ENCODE data around the gene DHX40. TPM values are rescaled to one million over a fixed set of nuclear protein-coding genes. Genes with fewer than 3 reads are reported as not detected.

Gene DHX40
- total and polyA plus RNA-seq, 2 of the 13 experiments (the other 11 are each of a cell fraction or from before 2014, with no cell fraction given) = 22.2 to 37.0 TPM

GRCh38 chr17:59558039-59558438 lies 7.4 kb upstream of the DHX40 start:
- 21% methylated on average over 7 of the region's 7 CpGs for WGBS (ENCODE audit: low lambda C conversion rate)
- TF ChIP-seq ARID4A (CRISPR knock-in tag; IDR thresholded peaks at IDR 0.05; ENCODE audit: borderline replicate concordance) = 0 out of 2 replicates have a peak, but pooled peaks have one; percentile 18
- no peak for TF ChIP-seq ZNF709 (CRISPR knock-in tag; IDR thresholded peaks at IDR 0.05)
- TF ChIP-seq SALL2 (CRISPR knock-in tag; IDR thresholded peaks at IDR 0.05) = no peak
- no peak for TF ChIP-seq ZXDC (CRISPR knock-in tag; IDR thresholded peaks at IDR 0.05)
- TF ChIP-seq ZNF547 (CRISPR knock-in tag; IDR thresholded peaks at IDR 0.05) = no peak
- no peak for TF ChIP-seq CBX5 (CRISPR knock-in tag; IDR thresholded peaks at IDR 0.05; ENCODE audit: borderline replicate concordance)
- TF ChIP-seq PBX3 (CRISPR knock-in tag; IDR thresholded peaks at IDR 0.05; ENCODE audit: borderline replicate concordance) = no peak
- no peak for TF ChIP-seq AHDC1 (CRISPR knock-in tag; IDR thresholded peaks at IDR 0.05; ENCODE audit: borderline replicate concordance)
- TF ChIP-seq ZNF7 (CRISPR knock-in tag; IDR thresholded peaks at IDR 0.05) = peak; percentile 51; the same call in 1 of the 2 replicates
- H3K27ac ChIP-seq (ENCODE audit: extremely low read length, insufficient read depth, low read length) = no peak overlapping the region
- peaks cover 18% of the 10 kb centered on the region for H3K4me1 ChIP-seq (ENCODE audit: insufficient read depth, low read length)
- no peak overlapping the region for H3K4me3 ChIP-seq (replicated peaks in 1 of 3; ENCODE audit: insufficient read depth in 1 of 3, low read depth in 2 of 3, low read length in 3 of 3)
- no peak overlapping the region for H2AFZ ChIP-seq (ENCODE audit: low read length)
- no peak for DNase-seq (ENCODE audit: low spot score)
- in situ Hi-C loops (cut with HindIII; ENCODE audit: extremely low pct_ligation_motif_present, low pct_unique_long_range_greater_than_20kb) (no loop called here), intact Hi-C loops (cut with micrococcal nuclease; ENCODE audit: unreplicated experiment) (loop anchor here (2.0 kb wide), 2 partner anchors 37 to 247 kb away; no protein-coding TSS in a partner anchor)
- ATAC-seq = no peak
- H3K27me3 ChIP-seq (ENCODE audit: control insufficient read depth in 1 of 2, insufficient read depth in 2 of 2, low read length in 2 of 2) = peaks cover 0 to 10% of the 10 kb centered on the region in 2 experiments; a peak in 1 of 5 replicates
- H4K20me1 ChIP-seq (ENCODE audit: insufficient read depth, low read length) = no peaks in the 10 kb centered on the region
- no peak overlapping the region; the same call in 1 of the 2 replicates for H3K4me2 ChIP-seq (ENCODE audit: low read depth, low read length)
- H3K36me3 ChIP-seq (replicated peaks in 1 of 2; ENCODE audit: control insufficient read depth in 1 of 2, insufficient read depth in 2 of 2, low read length in 2 of 2) = no peaks in the 10 kb centered on the region
- FAIRE-seq = no peak
- ChIA-PET POLR2A (no interaction called here), CTCF (ENCODE audit: low intra/inter-chr PET ratio, low total read pairs) (interaction anchor here (1.4 kb wide), 1 partner anchor 36 kb away, joined by 3 read pairs; no protein-coding TSS in a partner anchor)
- no TSS peak for BruUV-seq (replicated peaks)
- no peaks in the 10 kb centered on the region for H3K9me3 ChIP-seq (ENCODE audit: low read length)
- no peak overlapping the region for H3K9ac ChIP-seq (ENCODE audit: insufficient read depth, low read depth, low read length)
- no peaks in the 10 kb centered on the region for H3K79me2 ChIP-seq (ENCODE audit: insufficient read depth, low read length)

All from HepG2 (cell line).